Naive thymus-derived CD8-positive, alpha-beta T cell (primary cell): ENCODE results near the gene RPL5. TPM values are rescaled to one million over a fixed set of nuclear protein-coding genes. Genes with fewer than 3 reads are reported as not detected.
A peak's percentile ranks its signal among the peaks of the same experiment; 100 is the strongest.
"Not testable (repeated sequence)": the region's sequence is repeated elsewhere in the genome, so short reads cannot be mapped to it uniquely, and the experiment has no call there.

Experiments used
- ATAC-seq, 2 donors: fragments of 150-1000 bp; cut with Tn5 transposase in 1 of 2; sonication (Bioruptor Pico), chemical (Tn5 transposase) in 1 of 2; 1 replicate in 1 of 2; 2 replicates in 1 of 2; pipeline ENCODE4 v1.10.0; 2021; ENCODE audit warnings: mild to moderate bottlenecking in 2 of 2, moderate library complexity in 2 of 2
- POLR2A ChIA-PET: fragments of 350-600 bp; sonication (Branson Sonifier 250); formaldehyde crosslinking; loops from one replicate; lab custom pipeline; 2021; ENCODE audit warnings: antibody characterized with exemption; lab: Charles Lee
- DNase-seq, 10 donors: peaks; one replicate each; pipeline versions ENCODE4 v3.0.0 to v3.0.0-alpha.2; 2020 to 2022
- H3K27ac Mint-ChIP-seq, 10 donors: one replicate each; pipeline ENCODE4 v1.8.0; 2020 to 2022; ENCODE audit warnings: mild to moderate bottlenecking in 10 of 10, mixed read lengths in 10 of 10, moderate library complexity in 4 of 10, inconsistent platforms in 1 of 10
- H3K27me3 Mint-ChIP-seq, 5 donors: one replicate each; pipeline ENCODE4 v1.8.0; 2021 to 2022; ENCODE audit warnings: mixed read lengths in 5 of 5
- H3K36me3 Mint-ChIP-seq, 3 donors: one replicate each; pipeline ENCODE4 v1.8.0; 2020 to 2022; ENCODE audit warnings: mixed read lengths in 3 of 3, mild to moderate bottlenecking in 2 of 3, inconsistent platforms in 1 of 3
- H3K4me1 Mint-ChIP-seq, 4 donors: one replicate each; pipeline ENCODE4 v1.8.0; 2021 to 2022; ENCODE audit warnings: mixed read lengths in 4 of 4
- H3K4me3 Mint-ChIP-seq, 10 donors: one replicate each; pipeline ENCODE4 v1.8.0; 2020 to 2022; ENCODE audit warnings: mild to moderate bottlenecking in 10 of 10, mixed read lengths in 10 of 10, moderate library complexity in 6 of 10, inconsistent platforms in 1 of 10
- H3K9me3 Mint-ChIP-seq, 9 donors: one replicate each; pipeline ENCODE4 v1.8.0; 2020 to 2022; ENCODE audit warnings: mixed read lengths in 9 of 9, mild to moderate bottlenecking in 3 of 9, inconsistent platforms in 1 of 9, moderate library complexity in 1 of 9
- polyA plus RNA-seq, 3 donors: library from polyadenylated mRNA; unstranded; fragments of 300-500 nt; fragmentation: Illumina TruSeq; gene quantifications; one replicate each; pipeline ENCODE4 v1.2.3, GENCODE V29; 2021
- total RNA-seq, 8 experiments: library from RNA in 2 of 8; stranded (reverse) in 2 of 8; gene quantifications; one replicate each; pipeline ENCODE4 v1.2.3 and lab custom pipeline; 2021 to 2026

RPL5 gene
- 1,000 to 10,000 TPM; 1,607 to 1,641 TPM for total RNA-seq
- 1,000 to 10,000 TPM; 3,250 to 3,560 (median 3,276) TPM for polyA plus RNA-seq
- total RNA-seq (lab: John Stamatoyannopoulos, UW): 1,571 to 2,330 (median 1,932) reads per million in 6 experiments

- Mint-ChIP-seq H3K4me1 (peaks cover 18 to 53% (median 49%) of the 10 kb centered on the region in 4 donors), H3K36me3 (peaks cover 5 to 48% (median 23%) of the 10 kb centered on the region in 3 donors), H3K4me3 (peak within 1 kb of the TSS; percentile 94 to 100 (median 98)), H3K27ac (peak within 1 kb of the TSS; percentile 96 to 100 (median 98)), H3K9me3 (no peaks in the 10 kb centered on the region), H3K27me3 (no peaks in the 10 kb centered on the region)
- POLR2A ChIA-PET: interaction anchor here (0.6 to 2.6 kb wide), 18 partner anchors 8 to 1808 kb away, joined by 3 to 34 read pairs (median 4); partner anchors contain the start of genes DIPK1A, DR1, EVI5 and MTF2
- DNase-seq: peak; percentile 91 to 100 (median 98)
- peak; percentile 83 to 85 for ATAC-seq
These were observed at the start of gene RPL5 for GRCh38 chr1:92831762-92832536. TSS of gene RPL5 (plus strand) at chr1:92832040. CDS start at chr1:92832115, 75 bp downstream.

DNA sequence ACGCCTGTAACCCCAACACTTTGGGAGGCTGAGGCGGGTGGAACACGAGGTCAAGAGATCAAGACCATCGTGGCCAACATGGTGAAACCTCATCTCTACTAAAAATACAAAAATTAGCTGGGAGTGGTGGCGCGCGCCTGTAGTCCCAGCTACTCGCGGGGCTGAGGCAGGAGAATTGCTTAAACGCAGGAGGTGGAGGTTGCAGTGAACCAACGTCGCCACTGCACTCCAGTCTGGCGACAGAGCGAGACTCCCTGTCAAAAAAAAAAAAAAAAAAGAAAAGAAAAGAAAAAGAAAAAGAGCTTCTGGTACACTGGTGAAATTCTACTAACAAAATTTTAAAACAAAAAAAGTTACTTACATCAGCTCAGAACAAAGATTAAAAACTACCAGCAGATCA, 48.3 kb upstream of the RPL5 start:
- POLR2A ChIA-PET: interaction anchor here (0.7 kb wide), 1 partner anchor 210 kb away, joined by 6 read pairs; no protein-coding TSS in a partner anchor
- not testable (repeated sequence) for DNase-seq, ATAC-seq, H3K9me3 Mint-ChIP-seq, H3K36me3 Mint-ChIP-seq
- Mint-ChIP-seq H3K4me1 (peaks cover 3 to 28% (median 17%) of the 10 kb centered on the region in 4 donors), H3K27ac (peak overlapping the region in 1 of 10 donors; percentile 36), H3K4me3 (peak overlapping the region; percentile 72 to 86 (median 80)), H3K27me3 (peaks cover 20 to 69% (median 43%) of the 10 kb centered on the region in 5 donors)

DNA sequence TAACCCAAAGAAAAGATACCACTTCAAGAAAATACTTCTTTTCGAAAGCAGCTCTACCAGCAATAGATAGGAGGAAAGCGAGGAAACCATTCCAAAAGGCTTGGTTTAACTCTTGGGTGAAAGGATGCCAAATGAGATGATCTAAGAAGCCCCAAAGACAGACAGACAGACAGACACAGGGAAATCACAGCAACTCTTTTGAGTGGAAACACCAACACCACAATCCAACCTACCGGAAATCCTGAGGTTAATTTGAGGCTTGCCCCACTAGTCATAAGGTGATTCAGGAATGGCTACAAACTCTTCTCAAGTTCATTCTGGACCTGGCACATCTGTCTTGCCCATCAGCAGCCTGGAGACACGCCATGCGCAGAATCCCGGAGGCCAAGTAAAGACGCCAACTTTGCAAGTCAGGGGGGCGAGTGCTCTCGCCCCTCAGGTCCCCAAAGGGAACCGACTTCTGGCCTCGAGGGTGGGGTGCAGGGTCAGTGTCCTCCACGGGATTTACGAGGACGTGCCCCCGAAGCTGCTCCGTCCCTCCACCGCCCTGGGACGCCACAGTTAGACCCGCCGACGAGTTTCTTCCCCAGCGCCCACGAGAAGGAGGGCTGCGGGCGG, 47.7 kb upstream of the RPL5 start:
- Mint-ChIP-seq H3K36me3 (peaks cover 0 to 6% (median 0%) of the 10 kb centered on the region in 3 donors), H3K27ac (peak overlapping the region in 6 of 10 donors; percentile 1 to 67 (median 32)), H3K27me3 (peaks cover 16 to 63% (median 38%) of the 10 kb centered on the region in 5 donors), H3K9me3 (no peaks in the 10 kb centered on the region), H3K4me1 (peaks cover 3 to 28% (median 17%) of the 10 kb centered on the region in 4 donors), H3K4me3 (peak overlapping the region; percentile 72 to 86 (median 80))
- POLR2A ChIA-PET: interaction anchor here (0.7 to 1.1 kb wide), 2 partner anchors 48 to 210 kb away, joined by 4 to 6 read pairs; partner anchors contain the start of gene RPL5
- DNase-seq: peak in 8 of 10 donors; percentile 5 to 56 (median 26)
- peak; percentile 21 to 57 for ATAC-seq

DNA sequence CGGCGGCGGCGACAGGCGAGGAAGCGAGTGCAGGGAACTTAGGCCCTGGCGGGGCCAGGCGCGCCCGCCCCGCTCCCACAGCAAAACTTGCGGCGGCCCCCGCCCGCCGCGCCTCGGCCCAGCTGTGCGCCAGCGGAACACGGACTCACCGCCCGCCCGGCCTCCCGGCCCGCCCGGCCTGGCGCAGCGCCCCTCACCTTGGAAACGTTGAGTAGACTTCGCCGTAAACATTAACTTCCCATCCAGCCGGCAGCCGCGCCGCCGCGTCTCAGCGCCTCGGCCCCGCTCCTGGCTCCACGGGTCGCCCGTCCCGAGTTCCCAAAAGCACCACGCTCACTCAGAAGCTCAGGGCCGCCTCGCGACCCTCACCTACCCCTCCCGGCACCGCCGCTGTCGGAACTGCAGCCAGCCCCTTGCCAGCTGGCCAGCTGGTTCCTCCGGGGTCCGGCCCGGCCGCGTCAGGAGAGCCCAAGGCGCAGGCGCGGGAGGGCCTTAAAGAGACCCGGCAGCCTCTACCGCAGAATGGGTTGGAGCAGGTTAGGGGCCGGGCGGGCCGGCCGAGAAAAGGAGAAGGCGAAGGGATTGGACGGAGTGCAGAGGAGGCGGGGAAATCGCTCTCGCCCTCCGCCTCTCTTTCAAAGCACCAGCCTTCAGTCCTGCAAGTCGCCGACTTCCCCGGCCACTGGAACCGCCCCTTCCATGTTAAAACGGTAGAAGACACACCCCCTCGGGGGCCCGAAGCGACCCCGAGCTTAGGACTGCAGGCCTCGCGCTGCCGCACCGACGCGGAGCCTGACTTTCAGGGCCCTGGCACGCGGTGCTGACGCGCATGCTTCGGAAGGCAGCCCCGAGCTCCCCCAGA, 47.0 kb upstream of the RPL5 start, which contains the start of gene EVI5:
EVI5 (minus strand) TSS at position 470 of the 862 bp plus-strand sequence. CDS start 48,562 bp downstream, outside the sequence.
- Mint-ChIP-seq H3K4me3 (peak within 1 kb of the TSS; percentile 72 to 86 (median 81)), H3K9me3 (no peaks in the 10 kb centered on the region), H3K27me3 (peaks cover 11 to 56% (median 40%) of the 10 kb centered on the region in 5 donors), H3K4me1 (peaks cover 3 to 28% (median 17%) of the 10 kb centered on the region in 4 donors), H3K36me3 (peaks cover 0 to 6% (median 0%) of the 10 kb centered on the region in 3 donors), H3K27ac (peak within 1 kb of the TSS in 6 of 10 donors; percentile 1 to 67 (median 32))
- peak; percentile 79 to 81 for ATAC-seq
- POLR2A ChIA-PET: interaction anchor here (0.8 to 1.1 kb wide), 2 partner anchors 13 to 47 kb away, joined by 3 to 4 read pairs; partner anchors contain the start of gene RPL5
- DNase-seq: peak; percentile 35 to 75 (median 58)

- H3K9me3 Mint-ChIP-seq: no peaks in the 10 kb centered on the region
- H3K27me3 Mint-ChIP-seq: peaks cover 6 to 53% (median 38%) of the 10 kb centered on the region in 5 donors
- H3K4me1 Mint-ChIP-seq: peaks cover 3 to 28% (median 17%) of the 10 kb centered on the region in 4 donors
- peak overlapping the region in 1 of 10 donors; percentile 31 for H3K27ac Mint-ChIP-seq
- POLR2A ChIA-PET: no interaction called here
- DNase-seq (no peak), ATAC-seq (no peak)
- H3K36me3 Mint-ChIP-seq: peaks cover 0 to 3% (median 0%) of the 10 kb centered on the region in 3 donors
- H3K4me3 Mint-ChIP-seq: peak overlapping the region in 7 of 10 donors; percentile 26 to 53 (median 46)
These were observed 45.5 kb upstream of the RPL5 start for GRCh38 chr1:92786111-92786901.

GRCh38 chr1:92790081-92790480, 41.8 kb upstream of the RPL5 start:
- peaks cover 12 to 55% (median 23%) of the 10 kb centered on the region in 5 donors for H3K27me3 Mint-ChIP-seq
- DNase-seq (no peak), ATAC-seq (no peak)
- H3K4me1 Mint-ChIP-seq: peaks cover 0 to 10% (median 5%) of the 10 kb centered on the region in 4 donors
- H3K27ac Mint-ChIP-seq: no peak overlapping the region
- POLR2A ChIA-PET: no interaction called here
- no peak overlapping the region for H3K4me3 Mint-ChIP-seq
- H3K9me3 Mint-ChIP-seq: peaks cover 0 to 2% (median 0%) of the 10 kb centered on the region in 9 donors
- H3K36me3 Mint-ChIP-seq: no peaks in the 10 kb centered on the region

- Mint-ChIP-seq H3K36me3 (no peaks in the 10 kb centered on the region), H3K4me3 (no peak overlapping the region), H3K27me3 (peaks cover 9 to 50% (median 23%) of the 10 kb centered on the region in 5 donors), H3K9me3 (peaks cover 0 to 2% (median 0%) of the 10 kb centered on the region in 9 donors), H3K27ac (no peak overlapping the region), H3K4me1 (peaks cover 0 to 5% (median 0%) of the 10 kb centered on the region in 4 donors)
- POLR2A ChIA-PET: no interaction called here
- DNase-seq (no peak), ATAC-seq (no peak)
These were observed 41.0 kb upstream of the RPL5 start for GRCh38 chr1:92790867-92791266.

DNA sequence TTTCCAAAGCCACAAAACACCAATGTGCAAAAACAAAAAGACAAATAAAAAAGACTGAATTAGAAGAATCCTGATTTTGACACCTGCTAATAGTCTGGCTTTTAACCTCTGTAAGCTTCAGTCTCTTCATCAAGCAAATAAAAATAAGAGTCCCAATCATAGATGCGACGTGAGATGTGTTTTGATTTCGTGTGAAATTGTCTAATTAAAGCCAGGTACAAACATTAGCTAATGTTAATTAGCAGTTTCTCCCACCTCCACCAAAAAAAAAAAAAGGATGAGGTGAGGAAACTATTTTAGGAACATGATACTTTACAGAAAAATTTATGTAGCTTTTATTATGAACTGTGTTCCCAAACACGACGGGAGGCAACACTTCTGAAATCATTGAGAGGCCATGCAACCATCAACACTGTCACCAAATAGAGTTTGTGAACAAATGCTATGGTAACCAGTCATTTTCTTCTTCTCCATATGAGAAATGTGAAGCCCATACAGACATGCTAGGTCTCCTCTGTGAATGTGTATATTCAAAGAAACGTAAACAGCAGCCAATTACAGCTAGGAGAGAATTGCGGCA, 40.3 kb upstream of the RPL5 start:
- peaks cover 6 to 45% (median 19%) of the 10 kb centered on the region in 5 donors for H3K27me3 Mint-ChIP-seq
- H3K9me3 Mint-ChIP-seq: peaks cover 0 to 2% (median 0%) of the 10 kb centered on the region in 9 donors
- H3K4me1 Mint-ChIP-seq: peaks cover 0 to 2% (median 0%) of the 10 kb centered on the region in 4 donors
- ATAC-seq (no peak), DNase-seq (no peak)
- H3K36me3 Mint-ChIP-seq: no peaks in the 10 kb centered on the region
- POLR2A ChIA-PET: no interaction called here
- H3K27ac Mint-ChIP-seq: no peak overlapping the region
- H3K4me3 Mint-ChIP-seq: no peak overlapping the region

GRCh38 chr1:92792340-92792782, 39.5 kb upstream of the RPL5 start:
- Mint-ChIP-seq H3K9me3 (peaks cover 0 to 2% (median 0%) of the 10 kb centered on the region in 9 donors), H3K4me3 (no peak overlapping the region), H3K27me3 (peaks cover 2 to 45% (median 16%) of the 10 kb centered on the region in 5 donors), H3K27ac (no peak overlapping the region), H3K4me1 (no peaks in the 10 kb centered on the region), H3K36me3 (no peaks in the 10 kb centered on the region)
- DNase-seq: no peak
- ATAC-seq: no peak
- POLR2A ChIA-PET: no interaction called here

DNA sequence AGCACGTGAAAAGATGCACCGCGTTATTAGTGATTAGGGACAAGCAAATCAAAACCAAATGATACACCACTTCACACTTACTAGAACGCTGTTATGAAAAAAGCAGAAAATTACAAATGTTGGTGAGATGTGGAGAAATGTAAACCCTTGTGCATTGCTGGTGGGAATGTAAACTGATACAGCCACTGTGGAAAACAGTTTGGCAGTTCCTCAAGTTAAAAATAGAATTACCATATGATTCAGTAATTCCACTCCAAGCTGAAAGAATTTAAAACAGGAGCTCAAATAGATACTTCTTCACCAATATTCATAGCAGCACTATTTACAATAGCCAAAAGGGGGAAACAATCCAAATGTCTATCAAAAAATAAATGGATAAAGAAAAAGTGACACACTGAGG, 36.7 kb upstream of the RPL5 start:
- peaks cover 0 to 2% (median 0%) of the 10 kb centered on the region in 9 donors for H3K9me3 Mint-ChIP-seq
- DNase-seq (no peak), ATAC-seq (no peak)
- peaks cover 2 to 41% (median 19%) of the 10 kb centered on the region in 5 donors for H3K27me3 Mint-ChIP-seq
- no peak overlapping the region for H3K27ac Mint-ChIP-seq
- H3K36me3 Mint-ChIP-seq: no peaks in the 10 kb centered on the region
- H3K4me1 Mint-ChIP-seq: no peaks in the 10 kb centered on the region
- no peak overlapping the region for H3K4me3 Mint-ChIP-seq
- POLR2A ChIA-PET: no interaction called here
